Measurements from ENCODE around the gene WDFY4.
A peak's percentile ranks its signal among the peaks of the same experiment; 100 is the strongest.

WDFY4 gene

GRCh38 chr10:48926764-48927540 lies 242.3 kb downstream of the WDFY4 start:
- DNase-seq = peak; percentile 28

GRCh38 chr10:48929413-48929990 lies 244.8 kb downstream of the WDFY4 start:
- no peak for DNase-seq

GRCh38 chr10:48931188-48931587 lies 246.5 kb downstream of the WDFY4 start:
- no peak for DNase-seq

DNA sequence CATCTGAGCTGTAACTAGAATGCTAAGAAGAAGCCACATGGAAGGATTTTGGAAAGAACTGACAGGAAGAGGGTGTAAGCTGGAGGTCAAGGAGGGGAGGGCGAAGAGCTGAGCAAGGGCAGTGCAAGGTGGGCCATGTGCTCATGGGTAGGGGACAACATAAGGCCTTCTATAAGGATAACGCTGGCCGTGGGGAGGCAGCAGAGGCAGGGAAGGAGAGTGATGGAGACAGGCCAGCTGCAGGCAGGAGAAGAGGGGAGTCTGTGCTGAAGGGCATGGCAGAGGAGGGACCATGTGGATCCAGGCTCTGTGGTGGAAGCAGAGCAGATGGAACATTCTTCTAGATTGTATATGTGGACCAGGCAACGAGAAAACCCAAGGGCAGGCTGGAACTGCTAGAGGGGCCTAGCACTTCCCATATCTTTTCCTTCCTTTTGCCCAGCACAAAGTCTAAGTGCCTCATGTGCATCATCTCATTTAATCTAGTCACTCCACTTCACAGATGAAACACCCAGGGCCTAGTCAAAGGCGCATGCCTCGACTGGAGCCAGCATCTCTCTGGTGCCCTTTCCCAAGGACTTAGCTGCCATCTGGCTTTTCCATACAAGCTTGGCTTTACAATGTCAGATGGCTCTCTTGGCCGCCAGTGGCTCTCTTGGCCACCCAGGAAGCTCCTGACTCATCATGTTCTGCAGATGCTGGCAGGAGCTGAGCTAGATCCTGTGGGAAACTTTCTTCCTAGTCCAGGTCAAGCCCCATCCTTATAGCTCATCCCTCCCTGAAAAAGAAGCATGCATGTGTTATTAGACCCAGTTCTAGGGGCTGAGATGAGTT lies 248.4 kb downstream of the WDFY4 start:
- no peak for DNase-seq

DNA sequence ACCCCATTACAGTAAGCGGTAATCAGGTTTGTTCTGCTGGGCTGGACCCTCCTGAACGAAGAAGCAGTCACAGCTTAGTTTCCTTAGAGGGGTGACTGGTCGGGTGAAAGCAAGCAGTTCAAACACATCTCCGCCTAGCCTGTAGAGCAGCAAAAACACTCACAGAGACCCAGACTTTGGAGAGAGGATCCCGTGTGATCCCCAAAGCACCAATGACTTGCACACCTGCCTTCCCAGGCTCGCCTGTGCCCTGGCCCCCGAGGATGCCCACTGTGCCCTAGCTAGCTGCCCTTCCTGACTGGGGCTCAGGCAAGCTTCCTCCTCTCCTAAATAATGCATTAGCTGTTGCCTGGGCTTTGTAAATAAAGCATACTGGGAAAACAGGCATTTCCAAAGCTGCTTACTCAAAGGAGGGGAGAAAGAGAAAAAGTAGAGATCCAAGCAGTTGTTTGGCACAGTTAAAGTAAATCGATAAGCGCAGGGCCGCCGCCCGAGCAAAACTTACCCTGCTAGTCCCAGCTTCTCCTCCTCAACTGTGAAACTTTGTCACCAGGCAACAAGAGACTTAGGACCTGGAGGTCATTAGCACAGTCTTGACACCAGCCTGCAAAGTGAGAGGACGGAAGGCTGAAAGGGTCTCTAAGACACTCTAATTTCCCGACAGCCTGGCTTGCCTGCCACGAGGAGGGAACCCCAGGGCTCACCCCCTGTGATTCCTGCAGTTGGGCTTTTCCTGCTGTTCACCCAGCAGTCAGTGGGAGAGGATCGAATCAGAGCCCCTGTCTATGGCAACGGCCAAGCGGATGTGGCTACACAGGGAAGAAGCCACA lies 250.2 kb downstream of the WDFY4 start:
- no peak for DNase-seq

DNA sequence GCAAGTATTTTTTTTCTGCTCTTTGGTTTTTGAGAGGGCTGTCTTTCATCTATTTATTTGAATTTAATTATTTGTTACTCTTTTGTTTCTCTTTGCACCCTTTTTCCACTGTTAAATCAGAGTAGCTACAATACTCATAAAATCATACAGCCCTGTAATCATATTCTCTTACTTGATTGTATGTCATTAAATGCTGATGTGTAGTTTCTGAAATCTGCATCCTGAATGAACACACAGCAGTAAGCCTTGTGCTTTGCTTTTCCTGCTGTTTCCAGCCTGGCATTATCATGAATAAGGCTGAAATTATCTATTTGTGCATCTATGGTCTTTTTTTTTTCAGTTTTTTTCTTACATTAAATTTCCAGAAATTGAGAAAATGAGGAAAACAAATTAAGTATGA lies 250.9 kb downstream of the WDFY4 start:
- DNase-seq = no peak

- no peak for DNase-seq
These were observed 253.1 kb downstream of the WDFY4 start for GRCh38 chr10:48937796-48938195.

GRCh38 chr10:48938281-48938680 lies 253.6 kb downstream of the WDFY4 start:
- DNase-seq = no peak

GRCh38 chr10:48938990-48939536 lies 254.4 kb downstream of the WDFY4 start:
- no peak for DNase-seq

DNA sequence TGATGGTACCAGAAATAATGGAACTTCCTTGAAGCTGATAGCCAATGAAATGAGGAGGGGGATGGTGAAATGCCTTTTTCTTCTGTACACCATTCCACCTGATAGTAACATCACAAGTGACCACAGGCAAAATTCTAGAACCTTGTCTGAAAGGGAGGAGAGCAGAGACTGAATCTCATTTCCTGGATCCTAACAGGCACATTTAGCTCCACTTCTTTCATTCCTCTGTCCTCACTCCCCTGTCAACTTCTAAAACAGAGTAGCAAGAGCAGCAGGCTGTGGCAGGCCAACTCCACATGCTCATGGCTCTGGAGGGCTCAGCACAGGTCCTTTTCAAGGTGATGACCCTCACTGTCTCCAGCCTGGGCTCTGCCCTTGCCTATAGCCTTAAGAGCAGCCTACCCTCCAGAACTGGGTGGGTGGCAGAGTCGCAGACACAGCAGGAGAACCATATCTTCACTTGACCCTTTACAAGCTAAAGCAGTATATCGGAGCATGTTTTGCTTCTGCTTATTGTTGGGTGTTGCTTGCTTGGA lies 255.2 kb downstream of the WDFY4 start, which contains the start of gene LRRC18:
TSS of gene LRRC18 (minus strand) at position 51 of the 536 bp plus-strand sequence. CDS start 25,685 bp downstream, outside the sequence.
- no peak for DNase-seq

DNA sequence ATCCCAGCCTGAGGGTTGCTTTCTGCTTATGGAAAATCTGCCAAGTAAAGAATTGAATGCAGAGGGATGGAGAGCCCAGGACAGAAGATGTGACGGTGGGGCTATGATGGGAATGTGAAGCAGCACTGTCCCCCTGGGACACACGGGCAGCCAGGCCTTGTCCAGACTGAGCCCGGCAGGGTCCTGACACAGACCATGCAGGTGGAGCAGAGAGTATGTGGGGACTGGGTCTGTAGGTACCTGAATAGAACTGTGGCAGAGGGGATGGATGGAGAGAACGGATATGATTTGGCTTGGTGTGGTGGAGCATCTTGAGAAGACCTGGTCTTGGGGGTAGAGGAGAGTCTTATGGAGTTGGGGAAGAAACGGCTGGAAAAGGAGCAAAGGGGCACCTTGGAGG lies 255.7 kb downstream of the WDFY4 start:
- no peak for DNase-seq

DNA sequence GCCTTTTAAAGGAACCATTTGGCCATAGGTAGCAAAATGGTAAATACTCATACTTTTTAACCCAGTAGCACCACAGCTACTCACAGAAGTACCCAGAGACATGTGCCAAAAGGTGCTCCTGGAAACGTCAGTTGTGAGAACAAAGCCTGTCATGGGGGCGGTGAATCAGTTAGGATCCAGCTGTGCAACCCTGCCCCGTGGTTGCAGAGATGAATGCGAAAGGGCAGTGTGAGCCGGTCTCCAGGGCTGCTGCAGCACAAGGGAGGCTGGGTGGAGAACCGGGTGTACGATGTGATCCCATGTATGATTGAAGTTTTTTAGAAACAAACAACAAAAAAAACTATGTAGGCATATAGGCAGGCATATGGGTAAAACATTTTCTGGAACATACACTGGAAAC lies 256.3 kb downstream of the WDFY4 start:
- DNase-seq = no peak

DNA sequence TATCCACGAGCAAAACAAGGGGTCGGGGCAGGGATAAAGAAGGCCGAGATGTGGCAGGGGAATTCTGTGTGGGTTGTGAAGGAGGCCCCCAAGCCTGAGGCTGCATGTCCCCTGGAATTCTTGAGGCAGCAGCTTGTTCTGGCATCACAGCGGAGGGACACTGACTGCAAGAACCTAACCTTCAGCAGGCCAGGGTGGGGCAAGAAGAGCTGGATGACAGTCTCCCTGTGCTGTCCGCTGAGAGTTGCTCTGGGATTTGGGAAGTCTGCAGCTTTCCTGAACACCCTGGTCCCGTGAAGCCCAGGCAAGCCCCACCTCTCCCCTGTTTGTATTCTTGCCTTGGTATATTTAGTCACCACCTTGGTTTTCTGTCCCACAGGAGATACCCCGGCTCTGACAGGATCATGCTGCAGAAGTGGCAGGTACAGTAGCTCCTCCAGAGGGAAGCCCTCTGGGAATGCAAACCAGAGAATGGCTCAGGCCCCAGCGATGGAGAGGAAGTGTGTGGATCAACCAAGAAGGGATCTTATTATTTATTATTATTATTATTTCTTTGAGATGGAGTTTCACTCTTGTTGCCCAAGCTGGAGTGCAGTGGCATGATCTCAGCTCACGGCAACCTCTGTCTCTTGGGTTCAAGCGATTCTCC lies 256.9 kb downstream of the WDFY4 start:
- DNase-seq = no peak

- no peak for DNase-seq
These were observed 258.4 kb downstream of the WDFY4 start for GRCh38 chr10:48943096-48943495.

- no peak for DNase-seq
These were observed 259.5 kb downstream of the WDFY4 start for GRCh38 chr10:48944171-48944570.

DNA sequence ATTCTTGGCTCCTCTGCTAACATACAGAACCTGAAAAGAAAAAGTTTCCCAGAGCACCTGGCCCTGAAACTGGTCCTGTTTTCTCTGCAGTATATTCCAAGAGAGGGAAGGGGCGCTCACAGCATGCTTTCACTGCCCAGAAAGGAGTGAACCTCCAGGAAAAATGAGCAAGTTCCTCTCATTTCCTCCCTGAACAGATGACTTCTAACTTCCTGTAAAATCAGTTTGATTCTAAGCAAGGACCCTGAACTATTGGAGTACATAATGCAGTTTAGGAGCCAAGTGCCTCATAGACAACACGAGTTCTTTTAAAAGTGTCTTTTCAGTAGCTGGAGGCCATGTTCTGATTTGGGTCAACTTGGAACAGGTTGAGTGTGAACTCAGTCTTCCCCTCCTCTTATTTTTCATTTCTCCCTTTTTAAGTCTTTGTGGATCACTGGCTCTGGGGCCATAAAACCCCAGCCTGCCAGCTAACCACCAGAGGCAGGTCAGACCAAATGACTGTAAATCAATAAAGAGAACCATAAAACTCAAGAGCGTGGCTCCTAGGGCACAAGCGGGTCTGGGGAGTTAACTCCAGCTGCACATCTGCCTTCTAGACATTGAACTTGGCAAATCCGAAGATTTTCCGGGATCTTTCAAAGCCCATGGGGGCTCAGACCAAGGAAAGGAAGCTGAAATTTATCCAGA lies 260.9 kb downstream of the WDFY4 start:
- peak; percentile 18 for DNase-seq

- no peak for DNase-seq
These were observed 261.7 kb downstream of the WDFY4 start for GRCh38 chr10:48946332-48946731.

DNA sequence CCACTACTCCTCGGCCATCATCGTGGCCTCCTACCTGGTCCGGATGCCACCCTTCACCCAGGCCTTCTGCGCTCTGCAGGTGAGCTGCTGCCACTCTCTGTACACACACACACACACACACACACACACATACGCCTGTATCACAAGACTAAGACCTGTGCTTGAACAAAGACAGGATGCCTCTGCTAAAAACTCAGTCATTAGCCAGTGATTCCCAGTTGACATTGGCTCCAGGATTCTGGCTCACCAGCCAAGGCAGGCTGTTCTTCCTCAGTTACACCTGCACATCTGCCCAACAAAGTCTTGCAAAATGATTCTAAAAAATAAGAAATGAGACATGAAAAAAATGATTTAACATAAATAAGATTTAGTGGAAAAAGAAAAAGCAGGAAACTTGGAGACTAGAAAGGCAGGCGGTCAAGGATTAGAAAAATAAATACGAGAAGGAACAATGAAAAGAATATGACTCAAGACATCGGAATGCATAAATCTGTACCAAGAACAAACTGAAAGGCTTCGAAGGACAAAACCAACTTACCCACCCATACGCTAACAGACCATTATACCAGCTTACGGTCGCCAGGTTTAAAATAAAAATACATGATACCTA lies 262.3 kb downstream of the WDFY4 start:
- no peak for DNase-seq

- DNase-seq = no peak
These were observed 263.2 kb downstream of the WDFY4 start for GRCh38 chr10:48947690-48948469.
